Heart left ventricle (tissue), 13 donors: ENCODE results near the gene EPS8.

Source experiments
- CTCF ChIP-seq, 12 donors: fragments of 200-600 bp; sonication (generic) in 4 of 12; IDR thresholded peaks; one replicate each; pipeline versions ENCODE4 v1.5.0 to v1.8.0; 2018 to 2022; ENCODE audit warnings: antibody characterized with exemption in 12 of 12, mild to moderate bottlenecking in 5 of 12
- POLR2A ChIP-seq, 2 donors: fragments of 450-650 bp; IDR thresholded peaks; one replicate each; pipeline ENCODE4 v1.6.1; 2017; ENCODE audit warnings: antibody characterized with exemption in 2 of 2, mild to moderate bottlenecking in 2 of 2, moderate library complexity in 2 of 2
- donor health status: ischemic (EF 13 %, LVEDD 7.1; RV severe dilation, severe dysfunction).
- donor health status: DM: no; HTN: yes; CAD: no.
- donor health status: DM: no; HTN: no; CAD: no.
- donor health status: ischemic (EF 25% LVEDD 6.9; RV normal size, moderate dysfunction).
- donor health status: ischemic (EF 25% LVEDD 5.7; RV mildly dilated, moderate dysfunction).
- donor health status: ischemic (EF 35%, LVEDD 5.7; RV mildly dilated, moderate dysfunction).
- donor health status: nonischemic (EF 11% LVEDD 7.7; RV severe dilation, severe dysfunction).
- donor health status: DM: yes; HTN: yes; CAD: no.
- donor health status: PGD.
- donor health status: ischemic (EF 29% LVEDD 5.4; RV normal size, mild dysfunction).
- donor health status: nonischemic (EF 23%, LVEDD 6.1; RV moderate dilation, normal function).

- no peak for TF ChIP-seq CTCF (IDR thresholded peaks at IDR 0.05)
- TF ChIP-seq POLR2A (IDR thresholded peaks at IDR 0.05) = no peak
These were observed 2.4 kb downstream of the EPS8 start for GRCh38 chr12:15786772-15787171.
